Karpas-422 (cell line): ENCODE data around the gene GGT1. TPM values are rescaled to one million over a fixed set of nuclear protein-coding genes. Genes with fewer than 3 reads are reported as not detected.
"Not testable (repeated sequence)": the region's sequence is repeated elsewhere in the genome, so short reads cannot be mapped to it uniquely, and the experiment has no call there.

Source experiments
- DNase-seq: peaks from one replicate; pipeline ENCODE4 v3.0.0-alpha.2; 2015
- H2AFZ ChIP-seq: fragments of 200-600 bp; sonication (generic); 2 replicates; pipeline ENCODE4 v1.6.1; 2014; ENCODE audit warnings: antibody characterized with exemption, low read length, mixed read lengths
- H3K27ac ChIP-seq: fragments of 200-600 bp; sonication (generic); 2 replicates; pipeline ENCODE4 v1.5.1; 2014; ENCODE audit warnings: mild to moderate bottlenecking, low read length, moderate library complexity
- H3K27me3 ChIP-seq: fragments of 200-600 bp; sonication (generic); 2 replicates; pipeline ENCODE4 v1.6.1; 2014; ENCODE audit warnings: low read length, mixed read lengths
- H3K36me3 ChIP-seq: fragments of 200-600 bp; sonication (generic); 2 replicates; pipeline ENCODE4 v1.6.1; 2014; ENCODE audit warnings: low read length, mixed read lengths; ENCODE audit not compliant: insufficient read depth
- H3K4me1 ChIP-seq: fragments of 200-600 bp; sonication (generic); 2 replicates; pipeline ENCODE4 v1.6.1; 2014; ENCODE audit warnings: mild to moderate bottlenecking, low read length, mixed read lengths
- H3K4me2 ChIP-seq: fragments of 200-600 bp; sonication (generic); 2 replicates; pipeline ENCODE4 v1.6.1; 2014; ENCODE audit warnings: low read length, low read depth, mild to moderate bottlenecking; ENCODE audit not compliant: poor library complexity, severe bottlenecking
- H3K4me3 ChIP-seq: fragments of 200-600 bp; sonication (generic); 2 replicates; pipeline ENCODE4 v1.5.1; 2014; ENCODE audit warnings: mild to moderate bottlenecking, antibody characterized with exemption, low read length, mixed read lengths
- H3K79me2 ChIP-seq: fragments of 200-600 bp; sonication (generic); 2 replicates; pipeline ENCODE4 v1.6.1; 2014; ENCODE audit warnings: mild to moderate bottlenecking, low read length, mixed read lengths
- H3K9ac ChIP-seq: fragments of 200-600 bp; sonication (generic); 2 replicates; pipeline ENCODE4 v1.6.0; 2014; ENCODE audit warnings: low read length
- H3K9me2 ChIP-seq: fragments of 200-600 bp; sonication (generic), shearing (Covaris generic); replicated peaks from 2 replicates; pipeline ENCODE4 v1.6.0; 2014; ENCODE audit warnings: mild to moderate bottlenecking, low read length, moderate library complexity; ENCODE audit not compliant: insufficient read depth
- H3K9me3 ChIP-seq: fragments of 300-700, 200-600 bp; sonication (generic); 2 replicates; pipeline ENCODE4 v1.6.1; 2014; ENCODE audit warnings: low read length, mixed read lengths
- H4K20me1 ChIP-seq: fragments of 200-600 bp; sonication (generic); 2 replicates; pipeline ENCODE4 v1.6.1; 2014; ENCODE audit warnings: mild to moderate bottlenecking, antibody characterized with exemption, low read length, low read depth; ENCODE audit not compliant: insufficient read depth
- total RNA-seq: library from RNA; depleted of rRNA; stranded (reverse); fragments of >200 nt; shearing (Covaris generic); gene quantifications from 2 replicates; pipeline ENCODE4 v1.2.3, GENCODE V29; 2014; ENCODE audit warnings: low replicate concordance

Gene GGT1
- total RNA-seq, 1 experiment from 2014 or later = 28.6 TPM

GRCh38 chr22:24597076-24597475 is 5.9 kb upstream of the GGT1 start:
- H2AFZ ChIP-seq, H3K4me3 ChIP-seq, H4K20me1 ChIP-seq, H3K27ac ChIP-seq, H3K79me2 ChIP-seq, H3K4me2 ChIP-seq, H3K4me1 ChIP-seq, H3K27me3 ChIP-seq, H3K9me3 ChIP-seq, H3K9me2 ChIP-seq, H3K36me3 ChIP-seq, H3K9ac ChIP-seq: not testable (repeated sequence)
- DNase-seq = peak; percentile 27

GRCh38 chr22:24599514-24599913 is 3.5 kb upstream of the GGT1 start:
- Histone ChIP-seq H3K36me3 (no peaks in the 10 kb centered on the region), H2AFZ (no peak overlapping the region), H3K27me3 (no peaks in the 10 kb centered on the region), H3K27ac (no peak overlapping the region), H3K4me2 (no peak overlapping the region), H3K9ac (no peak overlapping the region), H3K4me3 (no peak overlapping the region), H3K9me2 (no peaks in the 10 kb centered on the region), H3K9me3 (no peaks in the 10 kb centered on the region), H4K20me1 (no peaks in the 10 kb centered on the region), H3K4me1 (no peaks in the 10 kb centered on the region), H3K79me2 (no peaks in the 10 kb centered on the region)
- DNase-seq = no peak

GRCh38 chr22:24599958-24600715 is 2.9 kb upstream of the GGT1 start:
- H3K27ac ChIP-seq, H3K27me3 ChIP-seq: not testable (repeated sequence)

GRCh38 chr22:24601217-24602104 is 1.5 kb upstream of the GGT1 start:
- Histone ChIP-seq H3K9me3 (no peaks in the 10 kb centered on the region), H3K4me2 (no peak overlapping the region), H3K9ac (no peak overlapping the region), H3K9me2 (no peaks in the 10 kb centered on the region), H3K27me3 (no peaks in the 10 kb centered on the region), H3K79me2 (no peaks in the 10 kb centered on the region), H3K36me3 (no peaks in the 10 kb centered on the region), H3K27ac (no peak overlapping the region), H2AFZ (no peak overlapping the region), H4K20me1 (no peaks in the 10 kb centered on the region), H3K4me3 (no peak overlapping the region), H3K4me1 (no peaks in the 10 kb centered on the region)
- DNase-seq = no peak

More at GRCh38 chr22:24599958-24600715, 2.9 kb upstream of the GGT1 start:
- not testable (repeated sequence) for H4K20me1 ChIP-seq, H3K79me2 ChIP-seq, H3K36me3 ChIP-seq, H3K9me2 ChIP-seq, H3K9ac ChIP-seq, H3K9me3 ChIP-seq, H2AFZ ChIP-seq, H3K4me1 ChIP-seq, DNase-seq, H3K4me3 ChIP-seq, H3K4me2 ChIP-seq

GRCh38 chr22:24602105-24602749 is 766 bp upstream of the GGT1 start:
- not testable (repeated sequence) for H3K4me2 ChIP-seq, H3K9ac ChIP-seq, H3K36me3 ChIP-seq, H3K27ac ChIP-seq, H2AFZ ChIP-seq, DNase-seq, H3K4me1 ChIP-seq, H3K4me3 ChIP-seq, H3K9me3 ChIP-seq, H4K20me1 ChIP-seq, H3K79me2 ChIP-seq, H3K27me3 ChIP-seq, H3K9me2 ChIP-seq

- not testable (repeated sequence) for H3K27me3 ChIP-seq, H3K4me2 ChIP-seq, H3K27ac ChIP-seq, H3K9ac ChIP-seq, H3K79me2 ChIP-seq, DNase-seq, H3K9me3 ChIP-seq, H2AFZ ChIP-seq, H3K4me3 ChIP-seq, H3K9me2 ChIP-seq, H3K36me3 ChIP-seq, H4K20me1 ChIP-seq, H3K4me1 ChIP-seq
Measured at GRCh38 chr22:24603770-24604629, 1.0 kb downstream of the GGT1 start.

- H3K27ac ChIP-seq, H3K9ac ChIP-seq, H4K20me1 ChIP-seq, H3K36me3 ChIP-seq, DNase-seq, H3K9me3 ChIP-seq, H3K79me2 ChIP-seq, H3K4me3 ChIP-seq, H3K9me2 ChIP-seq, H3K4me1 ChIP-seq, H3K27me3 ChIP-seq, H3K4me2 ChIP-seq: not testable (repeated sequence)
- H2AFZ ChIP-seq = 0 out of 2 replicates have a peak overlapping the region, but pooled peaks have one; percentile 21
Measured at GRCh38 chr22:24606340-24606739, 3.3 kb downstream of the GGT1 start.
